Erythroblast (primary cell): ENCODE results near the gene CEP164.

Experiments
- DNase-seq, 2 experiments: peaks; one replicate each; lab custom pipeline; 2025; lab: John Stamatoyannopoulos, UW
- GATA1 ChIP-seq: IDR thresholded peaks from 2 replicates; pipeline ENCODE4 v1.6.1; 2011; ENCODE audit warnings: low read depth, mild to moderate bottlenecking, control low read depth, low read length, moderate library complexity
- POLR2A ChIP-seq: IDR thresholded peaks from 2 replicates; pipeline ENCODE4 v1.6.1; 2011; ENCODE audit warnings: mild to moderate bottlenecking, low read length

CEP164 gene

GRCh38 chr11:117407016-117407415, 79.4 kb downstream of the CEP164 start:
- no peak for DNase-seq
- TF ChIP-seq GATA1 = no peak
- TF ChIP-seq POLR2A = no peak

DNA sequence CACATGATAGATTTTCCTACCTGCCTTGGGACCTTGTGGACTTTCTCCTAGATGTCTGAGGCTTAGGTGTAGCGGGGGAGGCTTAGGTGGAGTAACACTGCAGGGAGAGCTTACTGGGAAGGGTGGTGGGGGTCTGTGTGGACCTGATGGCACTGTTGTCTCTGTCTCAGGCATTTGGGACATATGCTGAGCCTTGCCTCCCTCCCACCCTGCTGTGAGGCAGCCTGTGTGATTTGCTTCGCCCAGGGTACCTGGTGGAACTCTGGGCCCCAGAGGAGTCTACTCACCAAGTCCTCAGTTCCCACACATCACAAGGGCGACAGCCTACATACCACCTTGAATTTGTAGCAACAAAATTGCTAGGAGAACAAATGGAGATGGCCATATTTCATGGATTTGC, 80.7 kb downstream of the CEP164 start:
- no peak for DNase-seq
- TF ChIP-seq GATA1 (no peak), POLR2A (no peak)

- TF ChIP-seq POLR2A (no peak), GATA1 (no peak)
- no peak for DNase-seq
Measured at GRCh38 chr11:117409511-117409910, 81.9 kb downstream of the CEP164 start.

- no peak for DNase-seq
- no peak for TF ChIP-seq GATA1
- TF ChIP-seq POLR2A = no peak
Measured at GRCh38 chr11:117410238-117410637, 82.6 kb downstream of the CEP164 start.

- no peak for DNase-seq
Measured at GRCh38 chr11:117410861-117411710, 83.4 kb downstream of the CEP164 start.

DNA sequence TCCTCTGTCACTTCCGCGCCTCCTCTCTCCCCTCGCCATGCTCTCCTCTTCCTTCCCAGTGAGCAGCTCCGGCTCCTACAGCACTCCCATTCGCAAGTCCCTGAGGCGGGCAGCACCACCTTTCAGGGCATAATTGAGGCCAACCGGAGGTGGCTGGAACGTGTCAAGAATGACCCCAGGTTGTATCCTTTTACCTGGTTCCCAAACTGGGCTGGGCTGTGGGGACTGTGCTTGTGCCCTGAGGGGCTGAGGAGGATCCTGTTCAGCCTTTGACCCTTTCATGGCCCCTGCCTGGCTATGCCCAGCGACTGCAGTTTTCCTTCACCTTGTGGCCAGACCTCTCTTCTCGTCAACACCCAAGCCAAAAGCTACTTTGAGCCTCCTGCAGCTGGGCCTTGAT, 84.1 kb downstream of the CEP164 start:
- DNase-seq = no peak
- TF ChIP-seq POLR2A (no peak), GATA1 (no peak)

More at GRCh38 chr11:117410861-117411710, 83.4 kb downstream of the CEP164 start:
- TF ChIP-seq POLR2A = no peak
- TF ChIP-seq GATA1 = no peak

- TF ChIP-seq GATA1 = no peak
- TF ChIP-seq POLR2A = no peak
Measured at GRCh38 chr11:117412176-117412575, 84.5 kb downstream of the CEP164 start.

DNA sequence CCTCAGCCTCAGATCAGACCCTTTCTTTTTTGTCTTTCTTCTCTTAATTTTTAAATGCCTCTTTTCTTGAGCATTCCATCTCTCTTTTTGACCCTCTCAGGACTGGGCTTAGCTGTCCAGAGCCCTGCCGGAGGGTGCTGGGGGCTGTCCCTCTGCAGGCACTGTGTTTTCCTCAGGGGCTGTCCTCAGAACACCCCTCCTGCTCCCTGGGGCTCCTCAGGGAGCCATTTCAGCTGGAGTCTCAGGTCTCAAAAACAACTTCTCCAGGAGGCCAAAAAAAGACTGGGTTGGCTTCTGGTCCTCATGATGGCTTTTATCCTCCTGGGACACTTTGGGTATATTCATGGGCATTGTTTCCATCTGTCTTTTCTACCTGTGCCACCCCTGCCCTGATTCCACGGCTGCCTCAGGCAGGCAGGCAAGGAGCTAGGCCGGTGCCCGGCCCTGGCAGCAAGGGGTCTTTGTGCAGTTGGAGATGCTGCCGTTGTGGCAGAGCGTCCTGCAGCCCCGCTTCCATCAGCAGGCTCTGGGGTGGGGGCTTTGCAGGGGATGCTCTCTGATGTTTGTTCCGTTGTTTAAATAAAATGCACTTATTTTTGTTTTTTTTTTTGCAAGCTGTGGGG, 85.1 kb downstream of the CEP164 start:
- no peak for DNase-seq

More at GRCh38 chr11:117412176-117412575, 84.5 kb downstream of the CEP164 start:
- no peak for DNase-seq

GRCh38 chr11:117413616-117414015, 86.0 kb downstream of the CEP164 start:
- TF ChIP-seq POLR2A (no peak), GATA1 (no peak)
- DNase-seq = no peak

More for the DNA sequence above, 85.1 kb downstream of the CEP164 start:
- TF ChIP-seq POLR2A = no peak
- no peak for TF ChIP-seq GATA1

DNA sequence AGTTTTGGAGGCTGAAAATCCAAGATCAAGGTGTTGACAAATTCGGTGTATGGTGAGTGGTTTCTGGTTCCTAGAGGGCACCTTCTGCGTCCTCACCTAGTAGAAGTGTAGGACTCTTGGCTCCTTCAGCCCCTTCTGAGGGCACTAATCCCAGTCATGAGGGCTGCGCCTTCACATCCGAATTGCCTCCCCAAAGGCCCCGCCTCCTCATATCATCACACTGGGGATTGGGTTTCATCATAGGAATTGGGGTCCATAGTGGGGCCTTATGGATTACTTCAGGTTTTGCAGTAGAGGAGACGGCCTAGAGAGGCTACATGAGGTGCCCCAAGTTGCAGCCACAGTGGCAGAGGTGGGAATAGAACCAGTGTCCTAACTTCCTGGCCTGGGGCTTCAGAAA, 87.1 kb downstream of the CEP164 start:
- TF ChIP-seq POLR2A = no peak
- TF ChIP-seq GATA1 = no peak
- DNase-seq = no peak

DNA sequence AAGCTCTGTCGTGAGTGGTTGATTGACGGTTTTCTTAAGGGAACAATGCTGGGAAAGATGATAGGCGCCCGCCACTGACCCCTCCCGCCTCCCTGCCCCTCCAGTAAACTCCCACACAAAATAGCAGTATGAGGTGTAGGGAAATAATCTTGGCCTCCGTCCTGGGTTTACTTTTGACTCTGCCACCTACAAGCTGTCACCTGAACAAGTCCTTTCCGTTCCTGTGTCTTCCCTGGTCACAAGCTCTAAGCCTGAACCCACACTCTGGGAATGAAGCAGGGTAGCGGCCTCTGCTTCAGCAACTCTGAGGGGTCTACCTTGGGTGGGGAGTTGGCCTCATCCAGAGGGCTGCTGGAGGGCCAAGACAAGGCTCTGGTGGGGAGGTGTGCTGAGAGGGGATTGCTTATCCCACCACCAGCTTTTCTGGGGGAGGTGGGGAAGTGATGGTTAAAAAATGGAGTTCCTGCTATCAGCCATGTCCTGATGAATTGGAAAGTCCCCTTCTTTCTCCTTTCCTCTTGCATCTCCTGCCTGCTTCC, 87.8 kb downstream of the CEP164 start:
- TF ChIP-seq GATA1 (no peak), POLR2A (no peak)
- no peak for DNase-seq

- TF ChIP-seq POLR2A (no peak), GATA1 (no peak)
- DNase-seq = no peak
Measured at GRCh38 chr11:117417342-117417741, 89.7 kb downstream of the CEP164 start.

DNA sequence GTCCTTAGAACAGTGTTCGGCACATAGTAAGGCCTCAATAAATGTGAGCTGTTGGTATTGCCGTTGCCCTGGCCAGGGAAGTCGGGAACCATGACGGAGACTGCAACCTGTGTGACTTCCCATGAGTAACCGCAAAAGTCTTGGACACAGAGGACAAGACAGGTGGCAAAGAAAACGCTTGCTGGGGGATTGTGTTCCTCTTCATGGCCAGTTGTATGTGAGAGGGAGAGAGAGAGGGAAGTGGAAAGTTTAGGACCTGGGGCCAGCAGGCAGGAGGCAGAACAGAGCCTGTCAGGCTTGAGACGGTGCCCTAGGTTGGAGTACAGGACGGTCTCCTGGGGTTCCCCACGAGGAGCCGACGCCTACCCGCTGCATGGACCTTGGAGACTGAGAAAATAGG, 90.2 kb downstream of the CEP164 start:
- TF ChIP-seq POLR2A (no peak), GATA1 (no peak)
- DNase-seq = no peak
